WTC11 (cell line): ENCODE results near the gene GID4. TPM values are rescaled to one million over a fixed set of nuclear protein-coding genes. Genes with fewer than 3 reads are reported as not detected.

Experiments
- ATAC-seq: fragments of 200-7000 bp; cut with Tn5 transposase; 2 replicates; pipeline ENCODE4 v1.10.0; 2021; ENCODE audit warnings: mild to moderate bottlenecking, moderate library complexity
- CTCF ChIA-PET: fragments of 300-600 bp; sonication (Branson Sonifier 250); formaldehyde crosslinking; loops from one replicate; lab custom pipeline; 2021; ENCODE audit warnings: antibody characterized with exemption; lab: Charles Lee
- POLR2A ChIA-PET: fragments of 350-600 bp; sonication (Branson Sonifier 250); formaldehyde crosslinking; loops from one replicate; lab custom pipeline; 2021; ENCODE audit warnings: antibody characterized with exemption; lab: Charles Lee
- DNase-seq: peaks from one replicate; pipeline ENCODE4 v3.0.0; 2021; ENCODE audit warnings: low spot score
- H3K27ac Mint-ChIP-seq: 2 replicates; pipeline ENCODE4 v1.8.0; 2021; ENCODE audit warnings: mixed read lengths
- H3K27me3 Mint-ChIP-seq: 2 replicates; pipeline ENCODE4 v1.8.0; 2021; ENCODE audit warnings: low read depth, mild to moderate bottlenecking, moderate library complexity, mixed read lengths
- H3K36me3 Mint-ChIP-seq: 2 replicates; pipeline ENCODE4 v1.8.0; 2021; ENCODE audit warnings: mixed read lengths
- H3K4me1 Mint-ChIP-seq: 2 replicates; pipeline ENCODE4 v1.8.0; 2022; ENCODE audit warnings: mixed read lengths
- H3K4me3 Mint-ChIP-seq: 2 replicates; pipeline ENCODE4 v1.8.0; 2021; ENCODE audit warnings: mild to moderate bottlenecking, moderate library complexity, mixed read lengths
- H3K9me3 Mint-ChIP-seq: 2 replicates; pipeline ENCODE4 v1.8.0; 2021; ENCODE audit warnings: mixed read lengths
- E2F5 ChIP-seq: sonication (generic); formaldehyde crosslinking; IDR thresholded peaks from 2 replicates; pipeline ENCODE4 v1.8.1; 2022; ENCODE audit warnings: mild to moderate bottlenecking, moderate library complexity, missing genetic modification reagents
- GRHL2 ChIP-seq: fragments of 250-450 bp; sonication (Bioruptor Pico); IDR thresholded peaks from 2 replicates; pipeline ENCODE4 v1.8.0; 2022; ENCODE audit warnings: mild to moderate bottlenecking, moderate library complexity; ENCODE audit not compliant: insufficient replicate concordance, severe bottlenecking
- GTF2I ChIP-seq: fragments of 250-450 bp; sonication (Bioruptor Pico); conservative IDR thresholded peaks from 2 replicates; pipeline ENCODE4 v1.4.0; 2021; ENCODE audit warnings: mild to moderate bottlenecking
- HMGXB4 ChIP-seq: sonication (generic); formaldehyde crosslinking; IDR thresholded peaks from 2 replicates; pipeline ENCODE4 v1.8.1; 2023; ENCODE audit warnings: mild to moderate bottlenecking, moderate library complexity, missing genetic modification reagents
- JUN ChIP-seq: sonication (generic); formaldehyde crosslinking; IDR thresholded peaks from 2 replicates; pipeline ENCODE4 v1.8.0; 2023; ENCODE audit warnings: mild to moderate bottlenecking, missing genetic modification reagents
- MLX ChIP-seq: sonication (generic); formaldehyde crosslinking; IDR thresholded peaks from 2 replicates; pipeline ENCODE4 v1.8.1; 2023; ENCODE audit warnings: mild to moderate bottlenecking, missing genetic modification reagents, moderate library complexity
- PREB ChIP-seq: sonication (generic); formaldehyde crosslinking; IDR thresholded peaks from 2 replicates; pipeline ENCODE4 v1.8.1; 2022; ENCODE audit warnings: mild to moderate bottlenecking, missing genetic modification reagents, moderate library complexity, borderline replicate concordance
- USF2 ChIP-seq: sonication (generic); formaldehyde crosslinking; IDR thresholded peaks from 2 replicates; pipeline ENCODE4 v1.8.1; 2023; ENCODE audit warnings: mild to moderate bottlenecking, missing genetic modification reagents, moderate library complexity
- ZNF263 ChIP-seq: sonication (generic); formaldehyde crosslinking; IDR thresholded peaks from 2 replicates; pipeline ENCODE4 v1.8.1; 2022; ENCODE audit warnings: low read depth, mild to moderate bottlenecking, moderate library complexity, missing genetic modification reagents
- ZNF425 ChIP-seq: fragments of 250-450 bp; sonication (Bioruptor Pico); conservative IDR thresholded peaks from 2 replicates; pipeline ENCODE4 v1.9.0; 2021; ENCODE audit warnings: mild to moderate bottlenecking
- total RNA-seq: library from RNA; stranded (reverse); gene quantifications from 3 replicates; pipeline ENCODE4 v1.2.3, GENCODE V29; 2021
- TF ChIP-seq, protein P1 (sequence below): sonication (generic); formaldehyde crosslinking; IDR thresholded peaks from 2 replicates; pipeline ENCODE4 v1.8.0; 2023; ENCODE audit warnings: mild to moderate bottlenecking, missing genetic modification reagents
- TF ChIP-seq, protein P2 (sequence below): fragments of 250-450 bp; sonication (Bioruptor Pico); IDR thresholded peaks from 2 replicates; pipeline ENCODE4 v1.9.0; 2021; ENCODE audit warnings: mild to moderate bottlenecking
- TF ChIP-seq, protein P3 (sequence below): sonication (generic); formaldehyde crosslinking; IDR thresholded peaks from 2 replicates; pipeline ENCODE4 v1.8.1; 2023; ENCODE audit warnings: mild to moderate bottlenecking, missing genetic modification reagents
- TF ChIP-seq, protein P4 (sequence below): sonication (generic); formaldehyde crosslinking; IDR thresholded peaks from 2 replicates; pipeline ENCODE4 v1.8.0; 2022; ENCODE audit warnings: mild to moderate bottlenecking, missing genetic modification reagents

The GID4 gene
- total RNA-seq, 1 experiment from 2014 or later: 16.0 TPM

DNA sequence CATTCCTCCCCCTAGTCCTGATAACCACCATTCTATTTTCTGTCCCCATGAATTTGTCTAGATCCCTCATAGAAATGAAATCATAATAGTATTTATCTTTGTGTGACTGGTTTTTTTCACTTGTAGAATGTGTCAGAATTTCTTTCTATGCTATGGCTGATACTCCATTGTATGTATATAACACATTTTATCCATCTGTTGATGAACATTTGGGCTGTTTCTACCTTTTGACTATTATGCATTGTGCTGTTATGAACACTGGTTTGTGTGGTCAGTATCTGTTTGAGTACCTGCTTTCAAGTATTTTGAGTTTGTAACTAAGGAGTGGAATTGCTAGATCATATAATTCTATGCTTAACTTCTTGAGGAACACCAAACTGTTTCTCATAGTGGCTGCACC, 32.5 kb downstream of the GID4 start:
- no peaks in the 10 kb centered on the region for H3K9me3 Mint-ChIP-seq
- ChIA-PET CTCF (no interaction called here), POLR2A (no interaction called here)
- H3K36me3 Mint-ChIP-seq: no peaks in the 10 kb centered on the region
- no peak for ATAC-seq
- peaks cover 4% of the 10 kb centered on the region; the same call in 1 of the 2 replicates for H3K27me3 Mint-ChIP-seq
- no peak overlapping the region for H3K4me3 Mint-ChIP-seq
- TF ChIP-seq ZNF425 (CRISPR knock-in tag): no peak
- TF ChIP-seq, protein P1, sequence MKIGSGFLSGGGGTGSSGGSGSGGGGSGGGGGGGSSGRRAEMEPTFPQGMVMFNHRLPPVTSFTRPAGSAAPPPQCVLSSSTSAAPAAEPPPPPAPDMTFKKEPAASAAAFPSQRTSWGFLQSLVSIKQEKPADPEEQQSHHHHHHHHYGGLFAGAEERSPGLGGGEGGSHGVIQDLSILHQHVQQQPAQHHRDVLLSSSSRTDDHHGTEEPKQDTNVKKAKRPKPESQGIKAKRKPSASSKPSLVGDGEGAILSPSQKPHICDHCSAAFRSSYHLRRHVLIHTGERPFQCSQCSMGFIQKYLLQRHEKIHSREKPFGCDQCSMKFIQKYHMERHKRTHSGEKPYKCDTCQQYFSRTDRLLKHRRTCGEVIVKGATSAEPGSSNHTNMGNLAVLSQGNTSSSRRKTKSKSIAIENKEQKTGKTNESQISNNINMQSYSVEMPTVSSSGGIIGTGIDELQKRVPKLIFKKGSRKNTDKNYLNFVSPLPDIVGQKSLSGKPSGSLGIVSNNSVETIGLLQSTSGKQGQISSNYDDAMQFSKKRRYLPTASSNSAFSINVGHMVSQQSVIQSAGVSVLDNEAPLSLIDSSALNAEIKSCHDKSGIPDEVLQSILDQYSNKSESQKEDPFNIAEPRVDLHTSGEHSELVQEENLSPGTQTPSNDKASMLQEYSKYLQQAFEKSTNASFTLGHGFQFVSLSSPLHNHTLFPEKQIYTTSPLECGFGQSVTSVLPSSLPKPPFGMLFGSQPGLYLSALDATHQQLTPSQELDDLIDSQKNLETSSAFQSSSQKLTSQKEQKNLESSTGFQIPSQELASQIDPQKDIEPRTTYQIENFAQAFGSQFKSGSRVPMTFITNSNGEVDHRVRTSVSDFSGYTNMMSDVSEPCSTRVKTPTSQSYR (CRISPR knock-in tag): no peak
- TF ChIP-seq, protein P2, sequence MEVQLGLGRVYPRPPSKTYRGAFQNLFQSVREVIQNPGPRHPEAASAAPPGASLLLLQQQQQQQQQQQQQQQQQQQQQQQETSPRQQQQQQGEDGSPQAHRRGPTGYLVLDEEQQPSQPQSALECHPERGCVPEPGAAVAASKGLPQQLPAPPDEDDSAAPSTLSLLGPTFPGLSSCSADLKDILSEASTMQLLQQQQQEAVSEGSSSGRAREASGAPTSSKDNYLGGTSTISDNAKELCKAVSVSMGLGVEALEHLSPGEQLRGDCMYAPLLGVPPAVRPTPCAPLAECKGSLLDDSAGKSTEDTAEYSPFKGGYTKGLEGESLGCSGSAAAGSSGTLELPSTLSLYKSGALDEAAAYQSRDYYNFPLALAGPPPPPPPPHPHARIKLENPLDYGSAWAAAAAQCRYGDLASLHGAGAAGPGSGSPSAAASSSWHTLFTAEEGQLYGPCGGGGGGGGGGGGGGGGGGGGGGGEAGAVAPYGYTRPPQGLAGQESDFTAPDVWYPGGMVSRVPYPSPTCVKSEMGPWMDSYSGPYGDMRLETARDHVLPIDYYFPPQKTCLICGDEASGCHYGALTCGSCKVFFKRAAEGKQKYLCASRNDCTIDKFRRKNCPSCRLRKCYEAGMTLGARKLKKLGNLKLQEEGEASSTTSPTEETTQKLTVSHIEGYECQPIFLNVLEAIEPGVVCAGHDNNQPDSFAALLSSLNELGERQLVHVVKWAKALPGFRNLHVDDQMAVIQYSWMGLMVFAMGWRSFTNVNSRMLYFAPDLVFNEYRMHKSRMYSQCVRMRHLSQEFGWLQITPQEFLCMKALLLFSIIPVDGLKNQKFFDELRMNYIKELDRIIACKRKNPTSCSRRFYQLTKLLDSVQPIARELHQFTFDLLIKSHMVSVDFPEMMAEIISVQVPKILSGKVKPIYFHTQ (CRISPR knock-in tag): no peak
- TF ChIP-seq MLX: no peak
- TF ChIP-seq PREB (CRISPR knock-in tag): no peak
- TF ChIP-seq HMGXB4 (CRISPR knock-in tag): no peak
- TF ChIP-seq, protein P3, sequence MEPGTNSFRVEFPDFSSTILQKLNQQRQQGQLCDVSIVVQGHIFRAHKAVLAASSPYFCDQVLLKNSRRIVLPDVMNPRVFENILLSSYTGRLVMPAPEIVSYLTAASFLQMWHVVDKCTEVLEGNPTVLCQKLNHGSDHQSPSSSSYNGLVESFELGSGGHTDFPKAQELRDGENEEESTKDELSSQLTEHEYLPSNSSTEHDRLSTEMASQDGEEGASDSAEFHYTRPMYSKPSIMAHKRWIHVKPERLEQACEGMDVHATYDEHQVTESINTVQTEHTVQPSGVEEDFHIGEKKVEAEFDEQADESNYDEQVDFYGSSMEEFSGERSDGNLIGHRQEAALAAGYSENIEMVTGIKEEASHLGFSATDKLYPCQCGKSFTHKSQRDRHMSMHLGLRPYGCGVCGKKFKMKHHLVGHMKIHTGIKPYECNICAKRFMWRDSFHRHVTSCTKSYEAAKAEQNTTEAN (CRISPR knock-in tag): no peak
- TF ChIP-seq GRHL2 (CRISPR knock-in tag): no peak
- no peak for TF ChIP-seq ZNF263 (CRISPR knock-in tag)
- H3K4me1 Mint-ChIP-seq: peaks cover 5% of the 10 kb centered on the region
- no peak overlapping the region for H3K27ac Mint-ChIP-seq
- no peak for DNase-seq

GRCh38 chr17:18074566-18075272, 35.5 kb downstream of the GID4 start:
- POLR2A ChIA-PET: no interaction called here
- Mint-ChIP-seq H3K4me1 (peaks cover 5% of the 10 kb centered on the region), H3K27me3 (peaks cover 7% of the 10 kb centered on the region; the same call in 1 of the 2 replicates), H3K36me3 (no peaks in the 10 kb centered on the region), H3K9me3 (no peaks in the 10 kb centered on the region), H3K4me3 (no peak overlapping the region), H3K27ac (no peak overlapping the region)
- CTCF ChIA-PET: no interaction called here
- no peak for DNase-seq
- ATAC-seq: no peak
- TF ChIP-seq E2F5: no peak
- TF ChIP-seq USF2 (CRISPR knock-in tag): no peak
- no peak for TF ChIP-seq JUN (CRISPR knock-in tag)
- TF ChIP-seq GTF2I: no peak
- TF ChIP-seq, protein P4, sequence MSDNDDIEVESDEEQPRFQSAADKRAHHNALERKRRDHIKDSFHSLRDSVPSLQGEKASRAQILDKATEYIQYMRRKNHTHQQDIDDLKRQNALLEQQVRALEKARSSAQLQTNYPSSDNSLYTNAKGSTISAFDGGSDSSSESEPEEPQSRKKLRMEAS (CRISPR knock-in tag): no peak
